GM12878 (cell line): ENCODE results near the gene EVX1. TPM values are rescaled to one million over a fixed set of nuclear protein-coding genes. Genes with fewer than 3 reads are reported as not detected.

ENCODE experiments used
- ATAC-seq: fragments of 200-7000 bp; cut with Tn5 transposase; 3 replicates; pipeline ENCODE4 v1.9.1; 2020; ENCODE audit warnings: mild to moderate bottlenecking, moderate library complexity
- BruUV-seq: library from RNA; stranded (reverse); fragments of 400-500 nt; replicated peaks from 2 replicates; lab custom pipeline; 2021; lab: Mats Ljungman, UMichigan
- CTCF ChIA-PET: fragments of 300-600 bp; sonication (Branson Sonifier 250); formaldehyde crosslinking; extraction: SDS; loops from one replicate; lab custom pipeline; 2021; ENCODE audit warnings: inconsistent platforms; lab: Yijun Ruan, JAX
- POLR2A ChIA-PET: fragments of 350-600 bp; formaldehyde crosslinking; extraction: SDS; loops from one replicate; lab custom pipeline; 2021; ENCODE audit warnings: inconsistent platforms; lab: Charles Lee
- RAD21 ChIA-PET: fragments of 300-600 bp; sonication (Branson Sonifier 250); formaldehyde crosslinking; loops from one replicate; lab custom pipeline; 2023; ENCODE audit warnings: antibody characterized with exemption; ENCODE audit not compliant: unreplicated experiment; lab: Charles Lee
- SMC1A ChIA-PET: fragments of 300-600 bp; sonication (Branson Sonifier 250); formaldehyde crosslinking; loops from one replicate; lab custom pipeline; 2023; ENCODE audit not compliant: unreplicated experiment, uncharacterized antibody; lab: Charles Lee
- DNase-seq: peaks from one replicate; pipeline ENCODE4 v3.0.0-alpha.2; 2011; ENCODE audit warnings: low read depth, low spot score
- FAIRE-seq: peaks from 3 replicates; lab custom pipeline; 2011; peaks lifted over from hg19 to GRCh38; lab: Jason Lieb, UNC
- H2AFZ ChIP-seq: 2 replicates; pipeline ENCODE4 v1.6.0; 2011; ENCODE audit warnings: low read depth, low read length, control low read depth; ENCODE audit not compliant: control insufficient read depth
- H3K27ac ChIP-seq: 2 replicates; pipeline ENCODE4 v1.5.1; 2011; ENCODE audit warnings: control low read depth; ENCODE audit not compliant: control insufficient read depth, insufficient read depth
- H3K27me3 ChIP-seq, 2 experiments: replicated peaks in 1 of 2; 2 replicates each; pipeline versions ENCODE4 v1.6.0 to v1.6.1; 2011; ENCODE audit warnings: low read length in 1 of 2; ENCODE audit not compliant: control insufficient read depth in 2 of 2, insufficient read depth in 2 of 2
- H3K36me3 ChIP-seq, 2 experiments: 2 replicates each; pipeline ENCODE4 v1.5.1; 2011; ENCODE audit warnings: low read length in 1 of 2; ENCODE audit not compliant: control insufficient read depth in 2 of 2, insufficient read depth in 2 of 2
- H3K4me1 ChIP-seq: 2 replicates; pipeline ENCODE4 v1.6.1; 2011; ENCODE audit warnings: mild to moderate bottlenecking, low read length, moderate library complexity, mixed read lengths; ENCODE audit not compliant: control insufficient read depth, insufficient read depth
- H3K4me2 ChIP-seq: 2 replicates; pipeline ENCODE4 v1.6.0; 2011; ENCODE audit warnings: control low read depth; ENCODE audit not compliant: control insufficient read depth, insufficient read depth
- H3K4me3 ChIP-seq: fragments of 200-600 bp; sonication (generic); 2 replicates; pipeline ENCODE4 v1.5.1; 2016
- H3K79me2 ChIP-seq: 2 replicates; pipeline ENCODE4 v1.6.0; 2011; ENCODE audit warnings: low read length; ENCODE audit not compliant: control insufficient read depth, insufficient read depth
- H3K9ac ChIP-seq: 2 replicates; pipeline ENCODE4 v1.8.0; 2011; ENCODE audit warnings: low read length, control low read depth, mixed read lengths; ENCODE audit not compliant: control insufficient read depth, insufficient read depth
- H3K9me3 ChIP-seq: replicated peaks from 3 replicates; pipeline ENCODE4 v1.5.1; 2011; ENCODE audit warnings: mild to moderate bottlenecking, low read length; ENCODE audit not compliant: control insufficient read depth, insufficient read depth
- H4K20me1 ChIP-seq: 2 replicates; pipeline ENCODE4 v1.6.0; 2011; ENCODE audit not compliant: control insufficient read depth, insufficient read depth
- CHD2 ChIP-seq: IDR thresholded peaks from 2 replicates; pipeline ENCODE4 v1.6.1; 2011; ENCODE audit warnings: low read depth, low read length, improper control_type of control experiment, borderline replicate concordance
- DPF2 ChIP-seq: fragments of 450-650 bp; IDR thresholded peaks from 2 replicates; pipeline ENCODE4 v1.6.1; 2017; ENCODE audit warnings: mild to moderate bottlenecking
- HDGF ChIP-seq: fragments of 450-650 bp; IDR thresholded peaks from 2 replicates; pipeline ENCODE4 v1.6.1; 2016; ENCODE audit warnings: antibody characterized with exemption
- PAX8 ChIP-seq: fragments of 450-650 bp; IDR thresholded peaks from 2 replicates; pipeline ENCODE4 v1.6.1; 2017; ENCODE audit warnings: mild to moderate bottlenecking, moderate library complexity
- STAT3 ChIP-seq: IDR thresholded peaks from 2 replicates; pipeline ENCODE4 v1.6.1; 2011; ENCODE audit warnings: low read depth, low read length, improper control_type of control experiment
- TBL1XR1 ChIP-seq: IDR thresholded peaks from 2 replicates; pipeline ENCODE4 v1.6.1; 2012; ENCODE audit warnings: low read depth, low read length, improper control_type of control experiment
- ZBTB11 ChIP-seq: fragments of 450-650 bp; formaldehyde crosslinking; IDR thresholded peaks from 2 replicates; pipeline ENCODE4 v1.5.0; 2022; ENCODE audit warnings: mild to moderate bottlenecking, missing genetic modification characterization
- WGBS: methylation state at CpG from one replicate; pipeline ENCODE4 v1.1.6; 2016; ENCODE audit warnings: low lambda C conversion rate; ENCODE audit not compliant: insufficient replicate concordance, insufficient coverage; ENCODE audit errors: missing lambda C conversion rate; 5-methylcytosine and 5-hydroxymethylcytosine counted together
- in situ Hi-C: fragments of 300-500 bp; cut with MboI; formaldehyde crosslinking; loops from 9 replicates; pipeline ENCODE4 v1.14.3; 2018; ENCODE audit warnings: mixed read lengths
- intact Hi-C: fragments of 100-400 bp; cut with micrococcal nuclease; formaldehyde crosslinking; loops from one replicate; pipeline ENCODE4 v1.14.2; 2022; ENCODE audit not compliant: unreplicated experiment
- polyA plus RNA-seq, 11 experiments: library from polyadenylated mRNA; depleted of rRNA in 4 of 11; unstranded in 6 of 11; stranded (reverse) in 5 of 11; fragments of >200 nt; fragmentation: Nextera tagmentation in 4 of 11; fragmentation: Illumina TruSeq in 1 of 11; extraction: Ambion mirVana in 4 of 11; extraction: Trizol in 1 of 11; gene quantifications; 1 replicate in 1 of 11; 2 replicates in 10 of 11; pipeline versions ENCODE4 v1.2.1 to v1.2.3, GENCODE V29; 2011 to 2016; ENCODE audit warnings: inconsistent platforms in 2 of 11, missing spikeins in 2 of 11, low read depth in 1 of 11
- total RNA-seq, 4 experiments: library from RNA; depleted of rRNA in 3 of 4; stranded (reverse); fragments of >200 nt in 3 of 4; fragmentation: Illumina TruSeq in 1 of 4; extraction: Trizol in 1 of 4; gene quantifications; 2 replicates each; pipeline versions ENCODE4 v1.2.1 to v1.2.3, GENCODE V29; 2013 to 2021

EVX1 gene
- total and polyA plus RNA-seq, 10 of the 15 experiments (the other 5 are each of a cell fraction or from before 2014, with no cell fraction given): not detected

DNA sequence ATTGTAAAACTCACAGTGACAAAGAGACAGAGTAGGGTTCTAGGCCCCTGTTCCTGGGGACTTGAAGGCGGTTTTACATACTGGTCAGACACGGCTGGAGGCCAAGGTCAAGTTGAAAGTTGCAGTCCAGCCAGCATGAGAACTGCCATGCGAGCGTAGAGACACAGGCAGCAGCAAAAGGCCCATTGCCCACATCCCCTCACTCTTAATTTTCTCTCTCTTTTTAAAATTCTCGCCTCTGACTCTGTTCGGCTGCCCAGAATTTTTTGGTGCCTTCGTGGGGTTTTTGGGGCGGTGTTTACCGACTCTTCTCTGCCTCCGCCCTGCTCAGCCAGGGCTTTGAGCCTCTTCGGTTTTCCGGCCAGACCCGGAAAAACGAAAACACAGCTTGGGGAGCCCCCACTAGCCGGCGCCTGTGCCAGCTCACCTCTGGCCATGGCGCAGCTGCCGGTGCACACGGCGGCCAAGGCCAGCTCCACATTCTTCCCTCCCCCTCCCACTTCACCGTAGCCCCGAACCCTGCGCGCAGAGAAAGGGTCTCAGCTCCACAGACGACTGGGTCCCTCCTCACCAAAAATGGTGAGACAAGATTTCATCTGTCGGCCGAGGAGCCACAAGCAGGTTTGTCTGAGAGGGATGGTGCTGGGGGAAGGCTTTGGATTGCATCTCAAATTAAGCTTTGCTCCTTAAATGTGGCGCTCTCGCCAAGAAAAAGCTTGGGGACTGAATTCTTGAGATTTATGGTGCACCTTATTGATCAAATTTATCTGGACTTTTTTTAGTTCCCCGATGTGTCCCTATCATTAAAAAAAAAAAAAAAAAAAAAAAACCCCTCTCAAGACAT is 40.4 kb upstream of the EVX1 start:
- no peaks in the 10 kb centered on the region; the same call in 1 of the 2 replicates for H3K4me1 ChIP-seq
- H3K9ac ChIP-seq: no peak overlapping the region
- no peak overlapping the region for H3K4me2 ChIP-seq
- RAD21 ChIA-PET: interaction anchor here (0.6 kb wide), 1 partner anchor 1470 kb away, joined by 3 read pairs; no protein-coding TSS in a partner anchor
- intact Hi-C loops: no loop called here
- no peak for ATAC-seq
- no peak overlapping the region for H3K4me3 ChIP-seq
- CTCF ChIA-PET: interaction anchor here (0.6 to 1.3 kb wide), 2 partner anchors 52 to 404 kb away, joined by 3 to 4 read pairs; no protein-coding TSS in a partner anchor
- H4K20me1 ChIP-seq: no peaks in the 10 kb centered on the region
- SMC1A ChIA-PET: interaction anchor here (0.7 kb wide), 1 partner anchor 470 kb away, joined by 3 read pairs; no protein-coding TSS in a partner anchor
- no peaks in the 10 kb centered on the region; the same call in 2 of the 3 replicates for H3K9me3 ChIP-seq
- no peaks in the 10 kb centered on the region for H3K79me2 ChIP-seq
- in situ Hi-C loops: loop anchor here (5.0 kb wide), 1 partner anchor 720 kb away; no protein-coding TSS in a partner anchor
- H3K27me3 ChIP-seq: peaks cover 32 to 59% of the 10 kb centered on the region in 2 experiments
- TF ChIP-seq DPF2 (no peak), TBL1XR1 (no peak), STAT3 (no peak), HDGF (no peak), PAX8 (no peak), CHD2 (no peak), ZBTB11 (CRISPR knock-in tag) (no peak)
- TF ChIP-seq, all 136 proteins: peak for 0
- DNase-seq (no peak), FAIRE-seq (no peak)
- H3K27ac ChIP-seq: no peak overlapping the region
- WGBS: 41% methylated on average over 29 of the region's 30 CpGs
- POLR2A ChIA-PET: no interaction called here
- no peaks in the 10 kb centered on the region for H3K36me3 ChIP-seq
- BruUV-seq: no TSS peak
- no peak overlapping the region for H2AFZ ChIP-seq
